ENCODE results near the gene RGS19.

Gene RGS19

DNA sequence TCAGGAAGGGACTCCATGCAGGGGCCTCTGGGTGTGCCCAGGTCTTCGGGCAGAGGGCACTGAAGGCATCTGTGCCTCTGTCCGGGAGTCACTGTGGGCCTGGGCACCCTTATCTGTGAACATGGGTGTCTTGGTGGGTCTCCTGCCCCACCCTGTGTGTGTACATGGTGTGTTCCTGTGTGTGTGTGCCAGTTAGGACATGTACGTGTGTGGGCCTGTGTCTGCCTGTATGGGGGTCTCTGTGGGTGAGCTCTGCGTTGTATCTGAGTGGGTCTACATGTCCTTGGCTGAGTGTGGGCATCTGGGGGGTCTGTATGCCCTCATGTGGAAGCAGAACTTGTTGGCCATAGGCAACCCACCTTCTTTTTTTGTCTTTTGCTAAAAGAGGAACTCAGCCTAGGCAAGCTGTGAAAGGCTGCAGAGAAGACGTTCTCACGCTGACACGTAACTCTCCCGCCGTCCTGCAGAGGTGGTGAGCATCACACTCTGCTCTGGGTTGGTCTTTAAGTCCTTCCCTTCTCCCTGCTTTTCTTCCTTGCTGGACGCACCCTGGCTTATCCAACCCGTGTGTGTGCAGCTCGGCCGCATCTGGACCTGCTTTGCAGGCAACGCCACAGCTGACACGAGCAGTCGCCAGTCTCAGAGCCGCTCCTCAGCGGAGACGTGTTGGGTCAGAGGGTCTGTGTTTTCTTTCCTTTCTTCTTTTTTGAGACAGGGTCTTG, 28.6 kb upstream of the RGS19 start:
- DNase-seq, result peak in 1 of 2 donors; percentile 77

DNA sequence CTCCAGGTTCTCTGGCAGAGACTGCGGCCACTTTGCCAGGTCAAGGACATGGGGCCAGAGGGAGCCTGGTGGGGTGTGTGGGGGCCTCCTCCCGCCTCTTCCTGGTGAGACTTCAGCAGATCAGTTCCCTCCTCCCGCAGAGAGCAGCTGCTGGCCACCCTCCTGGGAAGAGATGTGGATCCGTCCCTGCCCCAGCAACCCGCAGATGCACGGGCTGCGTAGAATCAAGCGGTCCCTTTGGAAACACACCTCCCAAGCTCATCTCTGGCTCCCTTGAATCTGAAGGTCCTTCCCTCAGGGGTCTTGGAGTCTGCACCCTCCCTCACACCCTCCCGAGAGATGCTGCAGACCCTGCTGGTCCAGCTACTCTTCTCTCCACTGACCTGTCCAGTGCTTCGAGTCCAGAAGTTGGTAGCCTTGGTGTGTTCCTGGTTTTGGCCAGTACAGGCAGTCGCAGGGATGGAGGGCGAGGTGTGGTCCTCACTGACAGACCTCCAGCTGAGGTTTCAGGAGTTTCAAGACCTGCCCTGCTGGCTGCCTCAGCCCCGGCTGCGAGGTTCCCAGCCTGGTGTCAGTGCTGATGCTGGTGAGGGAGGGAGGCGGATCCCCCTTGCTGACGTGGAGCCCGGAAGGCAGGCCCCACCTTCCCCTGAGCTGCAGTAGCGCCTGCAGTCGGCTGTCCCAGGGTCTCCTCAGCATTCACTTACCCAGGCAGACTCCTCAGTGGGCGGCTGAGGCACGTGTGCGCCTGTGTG, 27.8 kb upstream of the RGS19 start, which contains the start of gene NPBWR2:
NPBWR2 (minus strand) TSS at position 585 of the 755 bp plus-strand sequence. CDS start 734 bp downstream, outside the sequence.
- peak in 1 of 2 donors; percentile 16 for DNase-seq

DNA sequence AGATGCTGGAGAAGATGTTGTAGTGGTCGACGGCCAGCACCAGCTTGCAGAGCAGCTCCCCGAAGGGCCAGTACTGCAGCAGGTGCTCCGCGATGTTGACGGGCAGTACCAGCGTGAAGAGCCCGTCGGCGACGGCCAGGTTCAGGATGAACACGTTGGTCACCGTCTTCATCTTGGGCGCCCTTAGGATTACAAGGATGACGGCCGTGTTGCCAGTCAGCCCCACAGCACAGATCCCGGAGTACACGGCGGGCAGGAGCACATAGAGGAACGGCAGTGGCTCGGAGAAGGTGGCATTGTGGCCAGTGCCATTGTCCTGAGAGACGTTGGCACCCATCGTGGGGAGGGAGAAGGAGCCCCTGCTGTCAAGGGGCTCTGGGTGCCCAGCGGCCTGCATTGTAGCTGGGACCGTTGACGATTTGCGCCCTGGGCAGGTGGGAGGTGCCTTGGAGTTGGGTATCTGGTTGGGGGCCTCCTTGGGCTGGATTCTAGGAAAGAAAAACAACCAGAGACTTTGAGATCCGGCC, 27.2 kb upstream of the RGS19 start:
- no peak for DNase-seq

DNA sequence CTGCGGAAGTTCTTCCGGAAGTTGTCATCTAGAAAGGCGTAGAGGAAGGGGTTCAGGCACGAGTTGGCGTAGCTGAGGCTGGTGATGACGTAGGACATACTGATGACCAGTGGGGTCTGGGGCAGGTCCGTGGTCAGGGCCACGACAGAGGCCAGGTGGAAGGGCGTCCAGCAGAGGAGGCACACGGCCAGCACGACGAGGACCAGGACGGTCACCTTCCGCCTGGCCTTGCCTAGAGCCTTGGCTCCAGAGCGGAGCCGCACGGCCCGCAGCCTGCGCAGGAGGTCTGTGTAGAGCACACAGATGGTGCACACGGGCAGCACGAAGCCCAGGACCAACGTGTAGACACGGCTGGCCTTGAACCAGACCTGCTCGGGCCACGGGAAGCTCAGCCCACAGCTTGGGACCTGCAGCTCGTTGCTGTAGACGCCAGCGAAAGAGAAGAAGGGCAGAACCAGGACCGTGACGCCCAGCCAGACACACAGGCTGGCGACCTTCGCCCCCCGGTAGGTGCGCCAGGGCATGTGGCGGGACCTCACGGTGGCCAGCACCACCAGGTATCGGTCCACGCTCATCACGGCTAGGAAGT, 26.6 kb upstream of the RGS19 start:
- no peak for DNase-seq

DNA sequence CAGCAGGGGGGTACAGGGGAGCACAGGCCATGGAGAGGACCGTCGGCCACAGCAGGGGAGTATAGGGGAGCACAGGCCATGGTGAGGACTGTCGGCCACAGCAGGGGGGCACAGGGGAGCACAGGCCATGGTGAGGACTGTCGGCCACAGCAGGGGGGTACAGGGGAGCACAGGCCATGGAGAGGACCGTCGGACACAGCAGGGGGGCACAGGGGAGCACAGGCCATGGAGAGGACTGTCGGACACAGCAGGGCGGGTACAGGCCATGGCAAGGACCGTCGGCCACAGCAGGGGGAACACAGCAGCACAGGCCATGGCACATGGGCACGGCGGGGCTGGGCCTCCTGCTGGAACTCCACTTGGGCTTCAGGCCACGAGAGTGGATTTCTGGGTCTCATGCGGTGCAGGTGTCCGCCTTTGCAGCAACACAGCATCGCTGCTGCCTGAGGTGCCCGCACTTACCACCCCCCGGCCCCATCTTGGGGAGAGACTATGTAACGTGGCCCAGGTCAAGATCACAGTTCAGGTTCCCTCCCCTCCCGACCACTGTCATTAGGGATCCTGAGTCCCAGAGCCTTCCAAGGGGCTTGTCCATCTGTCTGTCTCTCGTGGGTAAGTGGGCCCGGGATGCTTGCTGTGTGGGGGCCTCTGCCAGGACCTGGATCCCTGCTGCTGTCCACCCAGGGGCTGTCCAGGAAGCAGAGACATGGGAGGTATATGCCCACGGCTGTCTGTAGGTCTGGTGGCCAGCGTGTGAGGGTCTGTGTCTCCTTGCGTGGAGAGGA, 25.5 kb upstream of the RGS19 start:
- DNase-seq, result no peak

DNA sequence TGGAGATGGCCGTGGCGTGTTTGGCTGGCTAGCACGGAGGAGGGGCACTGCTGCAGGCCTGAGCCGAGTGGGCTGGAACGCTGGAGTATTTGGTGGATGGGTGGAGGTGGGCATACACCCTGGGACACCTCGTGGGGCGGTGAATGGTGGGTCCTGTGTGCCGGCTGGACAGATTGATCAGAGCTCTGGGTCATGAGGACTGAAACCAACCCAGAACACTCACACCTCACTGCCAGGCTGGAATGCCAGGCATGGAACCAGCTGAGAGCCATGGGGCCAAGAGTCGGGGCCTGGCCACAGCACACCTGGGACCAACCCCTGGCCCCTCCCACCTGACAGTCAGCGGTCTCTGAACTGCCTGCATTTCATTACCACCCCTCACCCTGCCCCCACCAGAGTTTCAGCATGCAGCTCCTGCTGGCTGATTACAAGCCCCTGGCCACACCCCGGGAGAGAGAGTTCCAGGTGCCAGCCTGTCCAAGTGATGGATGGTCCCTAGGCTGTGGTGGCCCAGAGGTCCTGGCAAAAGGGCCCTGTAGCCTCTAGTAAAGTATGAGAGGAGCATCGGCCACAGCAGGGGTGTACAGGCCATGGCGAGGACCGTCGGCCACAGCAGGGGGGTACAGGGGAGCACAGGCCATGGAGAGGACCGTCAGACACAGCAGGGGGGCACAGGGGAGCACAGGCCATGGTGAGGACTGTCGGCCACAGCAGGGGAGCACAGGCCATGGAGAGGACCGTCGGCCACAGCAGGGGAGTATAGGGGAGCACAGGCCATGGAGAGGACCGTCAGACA, 24.8 kb upstream of the RGS19 start:
- no peak for DNase-seq

DNA sequence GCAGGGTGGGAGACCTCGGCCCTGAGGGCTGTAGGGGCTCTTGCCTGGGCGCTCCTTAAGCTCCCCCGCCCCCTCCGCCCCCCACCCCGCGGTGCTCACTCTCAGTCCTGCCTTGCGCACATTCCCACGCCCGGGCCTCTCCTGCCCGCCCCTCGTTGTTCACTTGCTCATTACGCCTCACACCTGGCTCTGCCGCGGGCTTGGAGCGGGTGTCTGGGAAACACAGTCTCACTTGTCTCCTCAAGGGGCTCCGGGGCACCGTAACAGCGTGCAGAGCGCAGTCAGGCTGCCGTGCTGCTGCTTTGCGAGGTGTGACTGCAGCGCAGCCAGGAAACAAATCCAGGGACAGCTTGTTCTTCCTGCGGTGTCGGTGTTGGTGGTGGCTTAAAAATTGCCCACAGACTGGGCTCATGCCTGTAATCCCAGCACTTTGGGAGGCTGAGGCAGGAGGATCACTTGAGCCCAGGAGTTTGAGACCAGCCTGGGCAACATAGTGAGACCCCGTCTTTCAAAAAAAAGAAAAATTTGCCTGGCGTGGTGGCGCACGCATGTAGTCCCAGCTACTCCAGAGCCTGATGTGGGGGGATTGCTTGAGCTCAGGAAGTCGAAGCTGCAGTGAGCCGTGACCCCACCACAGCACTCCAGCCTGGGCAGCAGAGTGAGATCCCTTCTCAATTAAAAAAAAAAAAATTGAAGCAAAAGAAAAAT, 23.5 kb upstream of the RGS19 start:
- DNase-seq, result no peak

DNA sequence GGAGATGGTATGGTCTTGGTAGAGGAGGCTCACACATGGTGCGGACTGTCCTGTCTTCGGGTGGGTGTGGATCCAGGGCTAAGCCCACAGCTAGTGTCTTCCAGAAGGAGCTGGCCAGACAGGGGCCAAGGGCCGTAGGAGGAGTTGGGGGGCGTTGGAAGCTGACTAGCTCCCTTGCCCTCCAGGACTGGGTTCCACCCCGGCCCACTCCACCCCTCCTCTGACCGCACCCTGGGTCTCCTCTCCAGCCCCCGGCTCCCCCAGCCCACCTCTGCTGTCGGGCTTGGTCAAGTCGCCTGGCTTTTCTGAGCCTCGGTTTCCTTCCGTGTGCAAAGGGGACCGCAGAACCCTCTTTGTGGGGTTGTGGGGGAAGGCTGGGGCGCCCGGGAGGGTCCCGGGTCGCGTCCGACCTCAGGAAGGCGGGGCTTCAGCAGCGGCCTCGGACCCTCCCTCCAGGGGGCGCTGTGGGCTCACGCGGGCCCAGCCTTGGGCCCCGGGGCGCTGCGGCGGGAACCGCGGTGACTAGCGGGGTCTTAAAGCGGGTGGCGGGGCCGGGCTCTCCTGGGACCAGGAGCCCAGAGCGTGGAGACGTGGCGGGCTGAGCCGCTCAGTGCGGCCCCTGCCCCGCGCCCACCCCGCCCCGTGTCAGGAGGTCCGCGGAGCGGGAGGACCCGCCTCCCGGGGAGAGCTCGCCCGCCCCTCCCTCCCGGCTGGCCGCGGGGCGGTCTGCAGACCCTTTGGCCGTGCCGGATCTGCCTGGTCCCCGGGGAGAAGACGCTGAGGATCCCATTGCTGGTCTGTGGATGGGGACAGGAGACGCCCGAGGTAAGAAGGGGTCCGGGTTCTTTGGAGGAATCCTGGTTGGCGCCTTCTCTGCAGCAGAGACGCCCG, 22.7 kb upstream of the RGS19 start:
- DNase-seq, result no peak

DNA sequence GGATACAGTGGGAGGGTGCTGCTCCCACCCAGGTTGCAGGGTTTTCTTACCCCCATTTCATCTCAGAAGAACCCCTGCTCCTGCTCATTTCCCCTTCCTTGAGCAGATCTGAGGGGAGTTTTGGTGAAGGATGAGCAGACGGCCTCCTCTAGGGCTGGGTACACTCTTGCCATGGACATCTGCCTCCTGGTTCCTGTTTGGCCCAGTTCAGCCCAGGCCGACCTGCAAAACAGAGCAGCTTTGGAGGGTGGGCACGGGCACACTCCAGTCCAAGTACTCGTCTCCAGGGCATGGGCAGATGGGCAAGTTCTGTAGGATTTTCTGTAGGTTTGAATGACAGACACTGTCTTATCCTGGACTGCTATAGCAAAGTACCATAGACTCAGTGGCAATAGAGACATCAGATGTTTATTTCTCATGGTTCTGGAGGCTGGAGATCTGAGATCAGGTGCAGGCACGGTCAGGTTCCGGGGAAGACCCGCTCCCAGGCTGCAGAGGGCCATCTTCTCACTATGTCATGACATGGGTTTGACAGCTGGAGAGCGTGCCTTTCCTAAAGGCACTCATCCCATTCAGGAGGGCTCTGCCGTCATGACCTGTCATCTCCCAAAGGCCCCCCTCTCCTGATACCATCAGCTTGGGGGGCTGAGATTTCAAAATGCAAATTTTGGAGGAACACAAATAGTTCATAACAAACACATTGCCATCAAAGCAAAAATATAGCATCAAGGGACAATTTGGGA, 21.8 kb upstream of the RGS19 start:
- no peak for DNase-seq

DNA sequence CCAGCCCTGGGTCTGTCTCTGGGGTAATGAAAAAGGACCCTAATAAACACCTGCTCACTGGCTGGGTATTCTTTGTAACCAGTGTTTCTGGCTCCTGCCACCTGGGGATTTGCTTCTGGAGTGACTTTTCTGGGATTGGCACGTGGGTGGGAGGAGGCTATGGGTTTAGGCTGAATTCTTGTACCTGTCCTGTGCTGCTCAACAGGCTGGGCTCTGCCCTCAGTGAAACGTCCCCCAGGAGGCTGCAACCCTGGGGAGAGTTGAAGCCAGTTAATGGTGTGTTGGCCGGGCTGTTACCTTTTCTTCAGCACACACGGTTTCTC, 21.2 kb upstream of the RGS19 start:
- no peak for DNase-seq

DNA sequence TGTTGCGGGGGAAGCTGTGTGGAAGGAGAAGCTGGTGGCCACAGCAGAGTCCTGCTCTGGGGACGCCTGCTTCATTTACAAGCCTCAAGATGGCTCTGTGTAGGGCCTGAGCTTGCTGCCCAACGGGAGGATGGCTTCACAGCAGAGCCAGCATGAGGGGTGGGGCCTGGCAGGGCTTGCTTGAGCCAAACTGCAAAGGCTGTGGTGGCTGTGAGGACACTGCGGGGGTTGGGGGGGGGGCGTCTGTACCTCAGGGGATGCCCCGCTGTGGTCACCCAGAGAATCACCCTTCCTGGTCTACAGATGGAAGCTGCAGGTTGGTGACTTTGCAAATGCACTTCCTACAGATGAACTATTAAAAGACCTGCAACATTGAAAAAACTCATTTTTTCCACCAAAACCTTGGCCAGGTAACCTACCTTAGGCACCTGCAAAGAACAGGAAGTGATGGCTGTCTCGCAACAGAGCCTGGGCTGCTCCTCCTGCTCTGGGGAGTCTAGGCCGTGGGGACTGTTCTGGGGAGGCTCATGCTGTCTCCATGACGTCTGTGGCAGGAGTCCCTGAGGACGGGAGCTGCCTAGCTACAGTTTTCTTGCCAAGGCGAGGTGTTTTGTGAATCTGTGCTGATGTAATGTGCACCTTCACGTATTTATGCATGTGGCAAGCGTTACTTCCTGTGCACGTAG, 20.7 kb upstream of the RGS19 start:
- DNase-seq, result no peak

DNA sequence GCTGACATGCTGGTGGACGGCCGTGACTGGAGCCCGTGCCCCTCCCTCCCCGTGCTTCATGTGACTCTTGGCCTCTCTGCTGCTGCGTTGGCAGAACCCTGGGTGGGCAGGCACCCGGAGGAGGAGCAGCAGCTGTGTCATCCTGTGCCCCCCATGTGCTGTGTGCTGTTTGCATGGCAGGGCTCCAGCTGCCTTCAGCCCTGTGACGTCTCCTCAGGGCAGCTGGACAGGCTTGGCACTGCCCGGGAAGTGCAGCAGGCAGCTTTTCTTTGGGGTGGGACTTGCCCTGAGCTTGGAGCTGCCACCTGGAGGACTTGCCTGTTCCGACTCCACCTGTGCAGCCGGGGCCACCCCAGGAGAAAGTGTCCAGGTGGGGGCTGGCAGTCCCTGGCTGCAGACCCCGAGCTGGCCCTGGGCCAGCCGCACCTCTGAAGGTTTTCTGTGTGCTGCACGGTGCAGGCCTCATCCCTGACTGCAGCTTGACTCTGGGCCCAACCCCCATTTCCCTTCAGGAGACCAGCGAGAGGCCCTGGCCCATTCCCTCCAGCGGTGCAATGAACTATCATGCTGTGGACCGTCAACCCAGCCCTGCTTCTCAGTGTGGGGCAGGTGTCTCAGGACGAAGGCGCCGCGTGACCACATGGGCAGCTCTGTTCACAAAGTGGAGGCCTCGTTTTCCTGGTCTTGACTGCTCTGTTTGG, 19.9 kb upstream of the RGS19 start:
- DNase-seq, result no peak

DNA sequence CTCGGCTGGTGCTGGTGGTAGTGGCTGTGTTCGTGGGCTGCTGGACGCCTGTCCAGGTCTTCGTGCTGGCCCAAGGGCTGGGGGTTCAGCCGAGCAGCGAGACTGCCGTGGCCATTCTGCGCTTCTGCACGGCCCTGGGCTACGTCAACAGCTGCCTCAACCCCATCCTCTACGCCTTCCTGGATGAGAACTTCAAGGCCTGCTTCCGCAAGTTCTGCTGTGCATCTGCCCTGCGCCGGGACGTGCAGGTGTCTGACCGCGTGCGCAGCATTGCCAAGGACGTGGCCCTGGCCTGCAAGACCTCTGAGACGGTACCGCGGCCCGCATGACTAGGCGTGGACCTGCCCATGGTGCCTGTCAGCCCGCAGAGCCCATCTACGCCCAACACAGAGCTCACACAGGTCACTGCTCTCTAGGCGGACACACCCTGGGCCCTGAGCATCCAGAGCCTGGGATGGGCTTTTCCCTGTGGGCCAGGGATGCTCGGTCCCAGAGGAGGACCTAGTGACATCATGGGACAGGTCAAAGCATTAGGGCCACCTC, 19.2 kb upstream of the RGS19 start:
- DNase-seq, result no peak

DNA sequence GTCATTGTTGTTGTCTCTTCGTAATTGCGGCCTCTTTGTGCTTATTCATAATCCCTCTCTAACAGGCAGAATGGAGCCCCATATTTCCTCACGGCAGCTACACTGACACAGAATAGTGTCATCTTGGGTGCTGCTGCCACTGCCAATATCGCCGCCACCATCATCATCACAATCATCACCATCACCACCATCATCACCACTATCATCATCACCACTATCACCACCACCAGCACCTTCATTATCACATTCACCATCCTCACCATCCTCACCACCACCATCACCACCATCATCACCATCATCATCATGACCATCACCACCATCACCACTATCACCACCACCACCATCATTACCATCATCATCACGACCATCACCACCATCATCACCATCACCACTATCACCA, 17.2 kb upstream of the RGS19 start:
- DNase-seq, result no peak

DNA sequence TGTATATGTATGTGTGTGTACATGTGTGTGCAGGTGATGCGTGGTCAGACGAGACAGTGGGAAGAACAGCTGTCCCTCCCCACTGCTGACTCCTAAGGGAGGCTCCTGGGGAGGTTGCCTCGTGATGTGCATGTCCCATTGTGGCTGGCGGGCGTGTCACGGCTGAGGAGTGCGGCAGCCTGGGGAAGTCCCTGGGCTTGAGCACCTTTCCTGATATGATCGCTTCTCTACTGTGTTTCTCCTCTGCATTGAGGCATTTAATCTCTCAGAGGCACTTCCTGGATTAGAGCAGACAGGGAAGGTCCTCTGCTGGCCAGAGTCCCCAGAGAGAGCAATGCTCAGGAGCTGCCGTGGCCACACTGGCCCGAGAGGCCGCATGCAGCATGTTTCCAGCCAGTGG, 16.6 kb upstream of the RGS19 start:
- no peak for DNase-seq

DNA sequence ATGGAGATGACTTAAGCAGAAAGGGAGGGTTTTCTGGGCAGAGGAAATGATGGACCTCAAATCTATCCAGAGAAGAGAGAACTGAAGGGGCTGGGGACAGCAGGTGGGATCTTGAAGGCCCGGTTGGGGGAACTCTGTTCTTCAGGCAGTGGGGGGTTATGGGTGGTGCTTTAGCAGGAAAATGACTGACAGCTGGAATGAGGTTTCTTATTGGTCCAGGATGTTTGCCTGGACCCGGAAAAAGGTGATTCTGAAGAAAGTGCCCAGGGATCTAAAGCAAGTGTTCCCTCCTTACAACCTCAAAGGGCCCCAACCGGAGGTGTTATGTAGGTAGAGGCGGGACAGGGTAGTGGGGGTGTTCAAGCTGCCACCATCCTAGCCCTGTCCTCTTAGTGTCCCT, 16.1 kb upstream of the RGS19 start:
- DNase-seq, result no peak

DNA sequence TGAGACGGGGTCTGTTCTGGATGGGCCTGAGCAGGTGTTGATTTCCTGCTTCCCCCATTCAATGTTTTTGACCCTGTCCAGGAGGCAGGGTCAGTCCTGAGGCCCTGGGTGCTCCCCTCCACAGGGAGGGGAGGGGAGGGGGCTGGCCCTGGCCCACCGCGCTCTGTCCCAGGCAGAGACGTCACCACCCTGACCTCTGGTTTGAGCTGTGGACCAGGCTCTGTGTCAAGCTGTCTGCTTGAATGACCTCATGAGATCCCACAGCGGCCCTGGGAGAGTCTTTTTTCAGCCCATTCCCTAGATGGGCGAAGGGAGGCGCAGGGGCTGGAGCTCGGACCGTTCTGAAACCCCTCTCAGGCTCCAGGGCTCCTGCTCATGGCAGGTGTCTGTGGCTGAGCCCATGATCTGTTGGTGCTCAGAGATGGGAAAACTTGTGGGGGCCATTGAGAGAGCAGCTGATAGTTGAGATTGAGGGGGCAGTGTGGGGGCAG, 13.7 kb upstream of the RGS19 start:
- DNase-seq, result no peak

Data from bone marrow (tissue), 2 donors.